DND-41 (cell line): ENCODE results near the gene HACD3.

Experiments used
- ATAC-seq: fragments of 200-7000 bp; cut with Tn5 transposase; 3 replicates; pipeline ENCODE4 v1.9.1; 2021; ENCODE audit warnings: low read depth; ENCODE audit not compliant: insufficient read depth
- DNase-seq: peaks from one replicate; pipeline ENCODE4 v3.0.0-alpha.2; 2020
- H2AFZ ChIP-seq: 2 replicates; pipeline ENCODE4 v1.6.0; 2012; ENCODE audit warnings: low read depth, low read length
- H3K27ac ChIP-seq: 2 replicates; pipeline ENCODE4 v1.5.1; 2012; ENCODE audit warnings: low read length, inconsistent platforms
- H3K27me3 ChIP-seq: fragments of 200-600 bp; sonication (generic); 2 replicates; pipeline ENCODE4 v1.6.0; 2012; ENCODE audit warnings: low read length, mild to moderate bottlenecking, inconsistent platforms; ENCODE audit not compliant: insufficient read depth, poor library complexity
- H3K36me3 ChIP-seq: 2 replicates; pipeline ENCODE4 v1.5.1; 2012; ENCODE audit warnings: low read length, inconsistent platforms; ENCODE audit not compliant: insufficient read depth
- H3K4me1 ChIP-seq: 2 replicates; pipeline ENCODE4 v1.5.1; 2012; ENCODE audit warnings: mild to moderate bottlenecking, low read length; ENCODE audit not compliant: insufficient read depth
- H3K4me2 ChIP-seq: 2 replicates; pipeline ENCODE4 v1.6.0; 2012; ENCODE audit warnings: mild to moderate bottlenecking, moderate library complexity, low read length, inconsistent platforms; ENCODE audit not compliant: insufficient read depth
- H3K4me3 ChIP-seq, 2 experiments: fragments of 200-600 bp in 1 of 2; shearing (Covaris generic) in 1 of 2; 2 replicates each; pipeline ENCODE4 v1.5.1; 2012 to 2016; ENCODE audit warnings: inconsistent platforms in 2 of 2, low read length in 2 of 2, mild to moderate bottlenecking in 2 of 2, low read depth in 1 of 2, moderate library complexity in 1 of 2
- H3K79me2 ChIP-seq: 2 replicates; pipeline ENCODE4 v1.6.0; 2012; ENCODE audit warnings: low read length, inconsistent platforms; ENCODE audit not compliant: insufficient read depth
- H3K9ac ChIP-seq: 2 replicates; pipeline ENCODE4 v1.6.0; 2012; ENCODE audit warnings: low read depth, mild to moderate bottlenecking, inconsistent platforms, low read length, moderate library complexity
- H3K9me3 ChIP-seq: 2 replicates; pipeline ENCODE4 v1.5.1; 2012; ENCODE audit warnings: low read length, moderate library complexity, mild to moderate bottlenecking, inconsistent platforms; ENCODE audit not compliant: insufficient read depth, severe bottlenecking
- H4K20me1 ChIP-seq: 2 replicates; pipeline ENCODE4 v1.6.0; 2012; ENCODE audit warnings: low read length; ENCODE audit not compliant: insufficient read depth
- CTCF ChIP-seq: IDR thresholded peaks from 2 replicates; pipeline ENCODE4 v1.5.1; 2012; ENCODE audit warnings: borderline replicate concordance, low read length, moderate library complexity, mild to moderate bottlenecking; ENCODE audit not compliant: poor library complexity, severe bottlenecking; ENCODE audit errors: extremely low read depth
- EZH2 ChIP-seq: IDR thresholded peaks from 3 replicates; pipeline ENCODE4 v1.6.1; 2012; ENCODE audit warnings: borderline replicate concordance, low read depth, mild to moderate bottlenecking, moderate library complexity, low read length, inconsistent platforms; ENCODE audit not compliant: severe bottlenecking

The HACD3 gene

DNA sequence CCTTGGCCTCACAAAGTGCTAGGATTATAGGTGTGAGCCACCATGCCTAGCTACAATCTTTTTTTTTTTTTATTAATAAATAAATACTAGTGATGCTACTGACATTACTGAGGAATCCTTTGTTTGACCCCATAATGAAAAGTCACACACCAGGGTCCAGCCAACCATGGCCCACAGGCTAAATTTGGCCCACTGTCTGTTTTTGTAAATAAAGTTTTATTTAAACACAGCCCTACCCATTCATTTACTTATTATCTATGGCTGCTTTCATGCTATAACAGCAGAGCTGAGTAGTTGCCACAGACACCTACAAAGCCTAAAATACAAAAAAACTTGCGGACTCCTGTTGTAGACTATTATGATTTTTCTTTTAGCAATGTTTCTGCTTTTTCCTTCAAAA, 73.3 kb downstream of the HACD3 start:
- no peak for ATAC-seq
- Histone ChIP-seq H4K20me1 (no peaks in the 10 kb centered on the region), H3K9me3 (no peaks in the 10 kb centered on the region), H3K4me3 (no peak overlapping the region), H2AFZ (no peak overlapping the region), H3K36me3 (peaks cover 62% of the 10 kb centered on the region), H3K79me2 (peaks cover 45% of the 10 kb centered on the region), H3K9ac (no peak overlapping the region), H3K27ac (no peak overlapping the region), H3K4me2 (no peak overlapping the region), H3K27me3 (no peaks in the 10 kb centered on the region), H3K4me1 (peaks cover 2% of the 10 kb centered on the region; the same call in 1 of the 2 replicates)
- no peak for TF ChIP-seq EZH2
- no peak for TF ChIP-seq CTCF
- no peak for DNase-seq

DNA sequence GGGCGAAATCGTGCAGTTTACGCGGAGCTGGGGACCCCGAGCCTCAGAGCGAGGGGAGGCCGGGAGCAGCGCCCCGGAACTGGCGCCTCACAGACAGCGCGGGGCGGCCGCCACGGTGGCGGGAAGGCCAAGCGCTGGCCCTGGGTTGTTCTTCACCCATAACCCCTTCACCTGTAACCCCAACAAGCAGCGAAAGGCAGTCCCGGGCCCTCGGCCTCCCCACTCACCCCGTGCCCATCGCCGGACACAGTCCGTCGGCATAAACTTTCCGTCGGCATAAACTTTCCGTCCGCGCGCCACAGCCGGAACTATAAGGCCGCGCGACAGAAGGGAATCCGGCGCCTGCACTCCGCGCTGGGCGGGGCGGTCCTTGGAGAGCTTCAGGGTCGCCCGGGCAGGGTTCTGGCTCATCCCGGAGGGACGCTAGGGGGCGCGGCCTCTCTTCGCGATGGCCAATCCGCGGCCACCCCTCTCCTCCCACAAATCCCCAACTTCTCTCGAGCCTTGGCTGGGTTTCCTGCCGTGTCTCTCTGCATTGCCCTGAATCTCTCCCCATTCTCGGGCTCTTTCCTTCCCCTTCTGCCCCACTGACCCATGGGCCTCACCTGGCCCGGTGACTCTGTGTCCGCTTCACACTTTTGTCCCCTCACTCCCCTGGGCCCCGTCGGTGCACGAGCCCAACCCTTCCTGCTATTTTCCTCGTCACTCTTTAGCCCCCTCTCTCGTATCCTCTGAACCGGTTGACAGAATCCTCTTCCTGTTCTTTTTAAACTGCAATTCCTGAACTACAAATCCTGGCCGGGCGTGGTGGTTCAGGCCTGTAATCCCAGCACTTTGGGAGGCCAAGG, 80.8 kb downstream of the HACD3 start, which contains the start of gene INTS14:
TSS of gene INTS14 (minus strand) at position 261 of the 848 bp plus-strand sequence. CDS start 3,751 bp downstream, outside the sequence.
- ATAC-seq, result peak; percentile 98

GRCh38 chr15:65611888-65612615, 81.8 kb downstream of the HACD3 start:
- no peak for TF ChIP-seq CTCF
- no peak for TF ChIP-seq EZH2
- Histone ChIP-seq H3K27me3 (no peaks in the 10 kb centered on the region), H4K20me1 (no peaks in the 10 kb centered on the region), H3K27ac (peak overlapping the region; percentile 92), H3K9me3 (no peaks in the 10 kb centered on the region), H3K4me2 (peak overlapping the region; percentile 83), H3K36me3 (peaks cover 4% of the 10 kb centered on the region; the same call in 1 of the 2 replicates), H3K4me3 (peak overlapping the region; percentile 78 to 98; a peak in 3 of 4 replicates), H3K79me2 (peaks cover 49% of the 10 kb centered on the region), H3K9ac (peak overlapping the region; percentile 96), H3K4me1 (peaks cover 40% of the 10 kb centered on the region), H2AFZ (peak overlapping the region; percentile 93)
- ATAC-seq, result no peak
- DNase-seq, result no peak

More for the DNA sequence above, 80.8 kb downstream of the HACD3 start, which contains the start of gene INTS14:
- Histone ChIP-seq H4K20me1 (no peaks in the 10 kb centered on the region), H3K79me2 (peaks cover 58% of the 10 kb centered on the region), H3K4me3 (peak within 1 kb of the TSS; percentile 78 to 98), H3K36me3 (peaks cover 11% of the 10 kb centered on the region; the same call in 1 of the 2 replicates), H3K9me3 (no peaks in the 10 kb centered on the region), H3K27me3 (no peaks in the 10 kb centered on the region), H3K27ac (peak within 1 kb of the TSS; percentile 92), H3K4me2 (peak within 1 kb of the TSS; percentile 83), H2AFZ (peak within 1 kb of the TSS; percentile 93), H3K4me1 (peaks cover 40% of the 10 kb centered on the region), H3K9ac (peak within 1 kb of the TSS; percentile 96)
- TF ChIP-seq CTCF (peak; percentile 68), EZH2 (no peak)
- peak; percentile 96 for DNase-seq
